DOHH2 (cell line): ENCODE data around the gene PDE11A.

Experiments used
- H3F3A ChIP-seq: fragments of 200-600 bp; sonication (generic), shearing (Covaris generic); 2 replicates; pipeline ENCODE4 v1.6.0; 2016; ENCODE audit warnings: antibody characterized with exemption, mild to moderate bottlenecking; ENCODE audit not compliant: control insufficient read depth, insufficient read depth
- H3K27ac ChIP-seq: fragments of 200-600 bp; sonication (generic); 2 replicates; pipeline ENCODE4 v1.5.1; 2014; ENCODE audit warnings: low read depth, mild to moderate bottlenecking, low read length, moderate library complexity
- H3K27me3 ChIP-seq: fragments of 200-600 bp; sonication (generic); 2 replicates; pipeline ENCODE4 v1.6.1; 2014; ENCODE audit warnings: mild to moderate bottlenecking, low read length, mixed read lengths; ENCODE audit not compliant: control insufficient read depth
- H3K36me3 ChIP-seq: fragments of 200-600 bp; sonication (generic); 2 replicates; pipeline ENCODE4 v1.6.1; 2014; ENCODE audit warnings: mild to moderate bottlenecking, low read length, moderate library complexity, mixed read lengths; ENCODE audit not compliant: control insufficient read depth
- H3K4me1 ChIP-seq: fragments of 200-600 bp; sonication (generic); 2 replicates; pipeline ENCODE4 v1.6.1; 2014; ENCODE audit warnings: mild to moderate bottlenecking, low read length, mixed read lengths; ENCODE audit not compliant: control insufficient read depth
- H3K4me2 ChIP-seq: fragments of 200-600 bp; sonication (generic); 2 replicates; pipeline ENCODE4 v1.6.0; 2014; ENCODE audit warnings: mild to moderate bottlenecking, low read length, moderate library complexity
- H3K4me3 ChIP-seq: fragments of 200-600 bp; sonication (generic); 2 replicates; pipeline ENCODE4 v1.5.1; 2014; ENCODE audit warnings: mild to moderate bottlenecking, low read length, mixed read lengths
- H3K79me2 ChIP-seq: fragments of 200-600 bp; sonication (generic); 2 replicates; pipeline ENCODE4 v1.6.1; 2014; ENCODE audit warnings: mild to moderate bottlenecking, low read length, mixed read lengths; ENCODE audit not compliant: control insufficient read depth
- H3K9me2 ChIP-seq: fragments of 200-600 bp; sonication (generic); replicated peaks from 2 replicates; pipeline ENCODE4 v1.6.1; 2014; ENCODE audit warnings: mild to moderate bottlenecking, low read length, mixed read lengths; ENCODE audit not compliant: control insufficient read depth
- H3K9me3 ChIP-seq: fragments of 200-600 bp; sonication (generic); 2 replicates; pipeline ENCODE4 v1.6.1; 2014; ENCODE audit warnings: antibody characterized with exemption, low read length, mixed read lengths; ENCODE audit not compliant: control insufficient read depth, insufficient read depth
- H4K20me1 ChIP-seq: fragments of 200-600 bp; sonication (generic); 2 replicates; pipeline ENCODE4 v1.6.0; 2014; ENCODE audit warnings: low read depth, mild to moderate bottlenecking, antibody characterized with exemption, low read length, moderate library complexity; ENCODE audit not compliant: control insufficient read depth, insufficient read depth
- CTCF ChIP-seq: fragments of 200-600 bp; sonication (generic); IDR thresholded peaks from one replicate; pipeline ENCODE4 v1.5.1; 2014; ENCODE audit warnings: antibody characterized with exemption, mild to moderate bottlenecking, low read depth, low read length; ENCODE audit not compliant: poor library complexity, severe bottlenecking
- EZH2phosphoT487 ChIP-seq: fragments of 200-600 bp; sonication (generic); IDR thresholded peaks from 2 replicates; pipeline ENCODE4 v1.6.1; 2017; ENCODE audit warnings: borderline replicate concordance, mild to moderate bottlenecking, antibody characterized with exemption, low read length, moderate library complexity, mixed read lengths

Gene PDE11A

GRCh38 chr2:177754492-177754873, 318.1 kb downstream of the PDE11A start:
- Histone ChIP-seq H3K27ac (no peak overlapping the region), H3K36me3 (no peaks in the 10 kb centered on the region), H3K79me2 (no peaks in the 10 kb centered on the region), H3K9me2 (no peaks in the 10 kb centered on the region), H4K20me1 (no peaks in the 10 kb centered on the region), H3K4me3 (no peak overlapping the region), H3F3A (no peaks in the 10 kb centered on the region), H3K9me3 (no peaks in the 10 kb centered on the region), H3K4me2 (no peak overlapping the region), H3K27me3 (no peaks in the 10 kb centered on the region), H3K4me1 (no peaks in the 10 kb centered on the region)
- TF ChIP-seq CTCF (no peak), EZH2phosphoT487 (no peak)

- no peak overlapping the region for H3K4me2 ChIP-seq
- H3K9me3 ChIP-seq: no peaks in the 10 kb centered on the region
- H3K36me3 ChIP-seq: no peaks in the 10 kb centered on the region
- no peak for TF ChIP-seq EZH2phosphoT487
- no peak for TF ChIP-seq CTCF
- H4K20me1 ChIP-seq: no peaks in the 10 kb centered on the region
- no peak overlapping the region for H3K27ac ChIP-seq
- H3K4me1 ChIP-seq: no peaks in the 10 kb centered on the region
- H3K9me2 ChIP-seq: no peaks in the 10 kb centered on the region
- no peaks in the 10 kb centered on the region for H3F3A ChIP-seq
- H3K79me2 ChIP-seq: no peaks in the 10 kb centered on the region
- H3K4me3 ChIP-seq: no peak overlapping the region
- H3K27me3 ChIP-seq: no peaks in the 10 kb centered on the region
Measured at GRCh38 chr2:177753682-177754491, 318.7 kb downstream of the PDE11A start.

GRCh38 chr2:177748360-177748759, 324.2 kb downstream of the PDE11A start:
- no peak overlapping the region for H3K4me3 ChIP-seq
- TF ChIP-seq EZH2phosphoT487 (no peak), CTCF (no peak)
- no peaks in the 10 kb centered on the region for H3F3A ChIP-seq
- no peaks in the 10 kb centered on the region for H3K9me3 ChIP-seq
- no peaks in the 10 kb centered on the region for H4K20me1 ChIP-seq
- no peaks in the 10 kb centered on the region for H3K4me1 ChIP-seq
- no peaks in the 10 kb centered on the region for H3K36me3 ChIP-seq
- H3K27me3 ChIP-seq: peaks cover under 1% of the 10 kb centered on the region; the same call in 1 of the 2 replicates
- H3K27ac ChIP-seq: no peak overlapping the region
- no peaks in the 10 kb centered on the region for H3K9me2 ChIP-seq
- no peaks in the 10 kb centered on the region for H3K79me2 ChIP-seq
- H3K4me2 ChIP-seq: no peak overlapping the region
